Measurements from ENCODE around the gene VSTM2B.

- TF ChIP-seq, protein P1, sequence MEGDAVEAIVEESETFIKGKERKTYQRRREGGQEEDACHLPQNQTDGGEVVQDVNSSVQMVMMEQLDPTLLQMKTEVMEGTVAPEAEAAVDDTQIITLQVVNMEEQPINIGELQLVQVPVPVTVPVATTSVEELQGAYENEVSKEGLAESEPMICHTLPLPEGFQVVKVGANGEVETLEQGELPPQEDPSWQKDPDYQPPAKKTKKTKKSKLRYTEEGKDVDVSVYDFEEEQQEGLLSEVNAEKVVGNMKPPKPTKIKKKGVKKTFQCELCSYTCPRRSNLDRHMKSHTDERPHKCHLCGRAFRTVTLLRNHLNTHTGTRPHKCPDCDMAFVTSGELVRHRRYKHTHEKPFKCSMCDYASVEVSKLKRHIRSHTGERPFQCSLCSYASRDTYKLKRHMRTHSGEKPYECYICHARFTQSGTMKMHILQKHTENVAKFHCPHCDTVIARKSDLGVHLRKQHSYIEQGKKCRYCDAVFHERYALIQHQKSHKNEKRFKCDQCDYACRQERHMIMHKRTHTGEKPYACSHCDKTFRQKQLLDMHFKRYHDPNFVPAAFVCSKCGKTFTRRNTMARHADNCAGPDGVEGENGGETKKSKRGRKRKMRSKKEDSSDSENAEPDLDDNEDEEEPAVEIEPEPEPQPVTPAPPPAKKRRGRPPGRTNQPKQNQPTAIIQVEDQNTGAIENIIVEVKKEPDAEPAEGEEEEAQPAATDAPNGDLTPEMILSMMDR (IDR thresholded peaks at IDR 0.05; ENCODE audit: low read length): no peak
- TF ChIP-seq EZH2 (IDR thresholded peaks at IDR 0.05; ENCODE audit: borderline replicate concordance, low read length): no peak
Measured at GRCh38 chr19:29603308-29603707, 77.5 kb downstream of the VSTM2B start.

All from OCI-LY1 (cell line).